K562 (cell line): ENCODE data around the gene CCDC171. TPM values are rescaled to one million over a fixed set of nuclear protein-coding genes. Genes with fewer than 3 reads are reported as not detected.
"Not testable (repeated sequence)": the region's sequence is repeated elsewhere in the genome, so short reads cannot be mapped to it uniquely, and the experiment has no call there.

Experiments used
- ATAC-seq: fragments of 200-7000 bp; cut with Tn5 transposase; 3 replicates; pipeline ENCODE4 v1.9.1; 2020; ENCODE audit warnings: moderate library complexity
- BruUV-seq: library from RNA; stranded (reverse); fragments of 400-500 nt; replicated peaks from 2 replicates; lab custom pipeline; 2021; lab: Mats Ljungman, UMichigan
- CTCF ChIA-PET: fragments of 300-600 bp; formaldehyde crosslinking; extraction: SDS; loops from one replicate; lab custom pipeline; 2021; ENCODE audit warnings: low intra/inter-chr PET ratio; lab: Yijun Ruan, JAX
- POLR2A ChIA-PET: fragments of 300-600, 350-650 bp; sonication (Branson Sonifier 250); formaldehyde crosslinking; extraction: SDS; loops from one replicate; lab custom pipeline; 2021; ENCODE audit warnings: antibody characterized with exemption, inconsistent platforms; lab: Yijun Ruan, JAX
- DNase-seq, 4 experiments: peaks; one replicate each; pipeline versions ENCODE4 v3.0.0 to v3.0.0-alpha.2; 2011 to 2018; ENCODE audit warnings: low spot score in 3 of 4, mixed read lengths in 3 of 4; ENCODE audit errors: extremely low read depth in 1 of 4
- FAIRE-seq: peaks from 2 replicates; lab custom pipeline; 2011; peaks lifted over from hg19 to GRCh38; lab: Jason Lieb, UNC
- H2AFZ ChIP-seq: 2 replicates; pipeline ENCODE4 v1.6.0; 2011; ENCODE audit warnings: low read depth, low read length, control low read depth, inconsistent platforms
- H3K27ac ChIP-seq: fragments of 200-600 bp; 3 replicates; pipeline ENCODE4 v1.8.0; 2011; ENCODE audit warnings: low read depth, mild to moderate bottlenecking, control low read depth, inconsistent platforms, low read length, moderate library complexity, mixed read lengths; ENCODE audit errors: extremely low read depth
- H3K27me3 ChIP-seq, 2 experiments: fragments of 300-600 bp in 1 of 2; 2 replicates in 1 of 2; 3 replicates in 1 of 2; pipeline versions ENCODE4 v1.6.0 to v1.8.0; 2011; ENCODE audit warnings: inconsistent platforms in 2 of 2, low read length in 2 of 2, mild to moderate bottlenecking in 1 of 2, mixed read lengths in 1 of 2, moderate library complexity in 1 of 2; ENCODE audit not compliant: control insufficient read depth in 2 of 2, insufficient read depth in 2 of 2
- H3K36me3 ChIP-seq: fragments of 300-600 bp; 3 replicates; pipeline ENCODE4 v1.8.0; 2011; ENCODE audit warnings: mild to moderate bottlenecking, low read length, inconsistent platforms; ENCODE audit not compliant: control insufficient read depth, insufficient read depth
- H3K4me1 ChIP-seq, 2 experiments: fragments of 200-600 bp in 1 of 2; replicated peaks in 1 of 2; 2 replicates in 1 of 2; 3 replicates in 1 of 2; pipeline versions ENCODE4 v1.5.1 to v1.8.0; 2011; ENCODE audit warnings: inconsistent platforms in 2 of 2, low read length in 2 of 2, mild to moderate bottlenecking in 1 of 2, mixed read lengths in 1 of 2, moderate library complexity in 1 of 2; ENCODE audit not compliant: control insufficient read depth in 2 of 2, insufficient read depth in 2 of 2
- H3K4me2 ChIP-seq: 2 replicates; pipeline ENCODE4 v1.6.1; 2011; ENCODE audit warnings: low read length, control low read depth, inconsistent platforms, mixed read lengths; ENCODE audit not compliant: insufficient read depth
- H3K4me3 ChIP-seq: fragments of 200-600 bp; sonication (generic), shearing (Covaris generic); 2 replicates; pipeline ENCODE4 v1.5.1; 2016; ENCODE audit warnings: control low read depth, inconsistent platforms
- H3K79me2 ChIP-seq: fragments of 200-600 bp; 3 replicates; pipeline ENCODE4 v1.8.0; 2011; ENCODE audit warnings: low read length, inconsistent platforms; ENCODE audit not compliant: control insufficient read depth, insufficient read depth
- H3K9ac ChIP-seq, 2 experiments: 2 replicates each; pipeline versions ENCODE4 v1.6.0 to v1.6.1; 2011; ENCODE audit warnings: low read depth in 2 of 2, low read length in 2 of 2, control low read depth in 1 of 2, inconsistent platforms in 1 of 2, mild to moderate bottlenecking in 1 of 2, mixed read lengths in 1 of 2; ENCODE audit not compliant: insufficient read depth in 1 of 2
- H3K9me1 ChIP-seq: one replicate; pipeline ENCODE4 v1.6.0; 2011; ENCODE audit warnings: inconsistent platforms, mild to moderate bottlenecking, low read length, moderate library complexity; ENCODE audit not compliant: control insufficient read depth, insufficient read depth
- H3K9me3 ChIP-seq: replicated peaks from 2 replicates; pipeline ENCODE4 v1.5.1; 2011; ENCODE audit warnings: low read depth, low read length, inconsistent platforms; ENCODE audit not compliant: control insufficient read depth, insufficient read depth
- H4K20me1 ChIP-seq: replicated peaks from 2 replicates; pipeline ENCODE4 v1.6.1; 2011; ENCODE audit warnings: low read length, inconsistent platforms, mixed read lengths; ENCODE audit not compliant: control insufficient read depth, insufficient read depth
- TGIF2 ChIP-seq: sonication (generic); formaldehyde crosslinking; IDR thresholded peaks from 2 replicates; pipeline ENCODE4 v1.8.1; 2022; ENCODE audit warnings: mild to moderate bottlenecking, missing genetic modification reagents, moderate library complexity
- ZNF766 ChIP-seq: fragments of 200-800 bp; sonication (Bioruptor generic); conservative IDR thresholded peaks from 2 replicates; pipeline ENCODE4 v1.6.1; 2016; ENCODE audit warnings: missing genetic modification characterization, missing compliant biosample characterization
- WGBS: fragments of 100-300 bp; shearing (Covaris generic); methylation state at CpG from one replicate; pipeline ENCODE4 v1.1.6; 2016; ENCODE audit warnings: low coverage, mixed read lengths; ENCODE audit not compliant: insufficient coverage; ENCODE audit errors: missing lambda C conversion rate; 5-methylcytosine and 5-hydroxymethylcytosine counted together
- in situ Hi-C: fragments of 300-500 bp; cut with MboI; formaldehyde crosslinking; loops from 4 replicates; pipeline ENCODE4 v1.15.0; 2018; ENCODE audit warnings: inconsistent platforms, mixed read lengths
- intact Hi-C: fragments of 100-400 bp; cut with micrococcal nuclease; formaldehyde crosslinking; loops from 2 replicates; pipeline ENCODE4 v1.14.2; 2022
- polyA plus RNA-seq, 8 experiments: library from polyadenylated mRNA; depleted of rRNA in 4 of 8; stranded (reverse) in 5 of 8; unstranded in 3 of 8; fragments of >200 nt; fragmentation: Nextera tagmentation in 2 of 8; fragmentation: Illumina TruSeq in 1 of 8; extraction: Ambion mirVana in 2 of 8; extraction: Trizol in 1 of 8; gene quantifications; 2 replicates each; pipeline versions ENCODE4 v1.2.1 to v1.2.3, GENCODE V29; 2011 to 2014; ENCODE audit warnings: inconsistent platforms in 1 of 8, missing spikeins in 1 of 8
- total RNA-seq, 7 experiments: library from RNA; depleted of rRNA in 6 of 7; stranded (reverse); fragments of >200 nt in 6 of 7; fragmentation: Illumina TruSeq in 2 of 7; extraction: Trizol in 2 of 7; gene quantifications; 2 replicates each; pipeline versions ENCODE4 v1.2.1 to v1.2.3, GENCODE V29; 2011 to 2021; ENCODE audit warnings: low replicate concordance in 1 of 7
- TF ChIP-seq, protein P1 (sequence below), 2 experiments: fragments of 450-650 bp; formaldehyde crosslinking in 1 of 2; IDR thresholded peaks; 2 replicates each; pipeline versions ENCODE4 v1.4.0 to v1.6.1; 2014 to 2020; ENCODE audit warnings: mild to moderate bottlenecking in 2 of 2, borderline replicate concordance in 1 of 2, low read depth in 1 of 2

CCDC171 gene
- total and polyA plus RNA-seq, 9 of the 15 experiments (the other 6 are each of a cell fraction or from before 2014, with no cell fraction given): 0.08 to 3.8 (median 0.27) TPM

- TF ChIP-seq ZNF766: peak; percentile 12
- H3K36me3 ChIP-seq, ATAC-seq, H4K20me1 ChIP-seq, intact Hi-C loops, H3K4me1 ChIP-seq, CTCF ChIA-PET, FAIRE-seq, H3K79me2 ChIP-seq, POLR2A ChIA-PET, H3K27me3 ChIP-seq, H3K27ac ChIP-seq, H3K9me1 ChIP-seq, BruUV-seq, H3K9ac ChIP-seq, H3K9me3 ChIP-seq: not testable (repeated sequence)
- 2% methylated on average over 10 of the region's 19 CpGs for WGBS
- peak overlapping the region; percentile 18 for H3K4me3 ChIP-seq
- DNase-seq: peak in 1 of 4 experiments; percentile 4
- H2AFZ ChIP-seq: peak overlapping the region; percentile 81
- in situ Hi-C loops: loop anchor here (25.0 kb wide), 1 partner anchor 388 kb away; no protein-coding TSS in a partner anchor
- peak overlapping the region; percentile 55 for H3K4me2 ChIP-seq
Measured at GRCh38 chr9:15600666-15601330, 48.0 kb downstream of the CCDC171 start.

GRCh38 chr9:15606643-15607472 lies 54.0 kb downstream of the CCDC171 start:
- no peak overlapping the region for H3K4me3 ChIP-seq
- intact Hi-C loops (loop anchor here (1.0 to 5.0 kb wide), 3 partner anchors 54 to 396 kb away; partner anchors contain the start of gene CCDC171), in situ Hi-C loops (loop anchor here (25.0 kb wide), 1 partner anchor 395 kb away; no protein-coding TSS in a partner anchor)
- H3K4me1 ChIP-seq: no peaks in the 10 kb centered on the region
- no peak overlapping the region for H2AFZ ChIP-seq
- H3K36me3 ChIP-seq: no peaks in the 10 kb centered on the region
- no peaks in the 10 kb centered on the region for H3K79me2 ChIP-seq
- H3K9me3 ChIP-seq: no peaks in the 10 kb centered on the region
- H3K9ac ChIP-seq: no peak overlapping the region
- no peak overlapping the region for H3K4me2 ChIP-seq
- ATAC-seq: peak; percentile 57; the same call in 1 of the 3 replicates
- FAIRE-seq: no peak
- POLR2A ChIA-PET: interaction anchor here (0.9 kb wide), 1 partner anchor 185 kb away, joined by 3 read pairs; no protein-coding TSS in a partner anchor
- H3K27ac ChIP-seq: no peak overlapping the region
- H3K27me3 ChIP-seq: no peaks in the 10 kb centered on the region
- CTCF ChIA-PET: interaction anchor here (1.2 kb wide), 1 partner anchor 396 kb away, joined by 8 read pairs; no protein-coding TSS in a partner anchor
- H3K9me1 ChIP-seq: no peaks in the 10 kb centered on the region
- peak; percentile 6 to 28 (median 12) for DNase-seq
- H4K20me1 ChIP-seq: no peaks in the 10 kb centered on the region
- BruUV-seq: no TSS peak
- 9% methylated on average over 2 of the region's 2 CpGs for WGBS
- TF ChIP-seq, protein P1, sequence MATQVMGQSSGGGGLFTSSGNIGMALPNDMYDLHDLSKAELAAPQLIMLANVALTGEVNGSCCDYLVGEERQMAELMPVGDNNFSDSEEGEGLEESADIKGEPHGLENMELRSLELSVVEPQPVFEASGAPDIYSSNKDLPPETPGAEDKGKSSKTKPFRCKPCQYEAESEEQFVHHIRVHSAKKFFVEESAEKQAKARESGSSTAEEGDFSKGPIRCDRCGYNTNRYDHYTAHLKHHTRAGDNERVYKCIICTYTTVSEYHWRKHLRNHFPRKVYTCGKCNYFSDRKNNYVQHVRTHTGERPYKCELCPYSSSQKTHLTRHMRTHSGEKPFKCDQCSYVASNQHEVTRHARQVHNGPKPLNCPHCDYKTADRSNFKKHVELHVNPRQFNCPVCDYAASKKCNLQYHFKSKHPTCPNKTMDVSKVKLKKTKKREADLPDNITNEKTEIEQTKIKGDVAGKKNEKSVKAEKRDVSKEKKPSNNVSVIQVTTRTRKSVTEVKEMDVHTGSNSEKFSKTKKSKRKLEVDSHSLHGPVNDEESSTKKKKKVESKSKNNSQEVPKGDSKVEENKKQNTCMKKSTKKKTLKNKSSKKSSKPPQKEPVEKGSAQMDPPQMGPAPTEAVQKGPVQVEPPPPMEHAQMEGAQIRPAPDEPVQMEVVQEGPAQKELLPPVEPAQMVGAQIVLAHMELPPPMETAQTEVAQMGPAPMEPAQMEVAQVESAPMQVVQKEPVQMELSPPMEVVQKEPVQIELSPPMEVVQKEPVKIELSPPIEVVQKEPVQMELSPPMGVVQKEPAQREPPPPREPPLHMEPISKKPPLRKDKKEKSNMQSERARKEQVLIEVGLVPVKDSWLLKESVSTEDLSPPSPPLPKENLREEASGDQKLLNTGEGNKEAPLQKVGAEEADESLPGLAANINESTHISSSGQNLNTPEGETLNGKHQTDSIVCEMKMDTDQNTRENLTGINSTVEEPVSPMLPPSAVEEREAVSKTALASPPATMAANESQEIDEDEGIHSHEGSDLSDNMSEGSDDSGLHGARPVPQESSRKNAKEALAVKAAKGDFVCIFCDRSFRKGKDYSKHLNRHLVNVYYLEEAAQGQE (IDR thresholded peaks at IDR 0.05; ENCODE audit: borderline replicate concordance): peak; percentile 16; the same call in 1 of the 2 replicates
- TF ChIP-seq, protein P1 (CRISPR knock-in tag; IDR thresholded peaks at IDR 0.05; ENCODE audit: low read depth): no peak
- TF ChIP-seq TGIF2: no peak
